22Rv1 (cell line): Measurements from ENCODE around the gene IL27RA.

Experiments used
- H3K27ac ChIP-seq: fragments of 450-650 bp; 2 replicates; pipeline ENCODE4 v1.5.1; 2017
- ZFX ChIP-seq: fragments of 450-650 bp; IDR thresholded peaks from 2 replicates; pipeline ENCODE4 v1.6.1; 2017; ENCODE audit warnings: antibody characterized with exemption, borderline replicate concordance
- TF ChIP-seq, protein P1 (sequence below): fragments of 450-650 bp; IDR thresholded peaks from 2 replicates; pipeline ENCODE4 v1.5.1; 2017; ENCODE audit warnings: mild to moderate bottlenecking

The IL27RA gene

DNA sequence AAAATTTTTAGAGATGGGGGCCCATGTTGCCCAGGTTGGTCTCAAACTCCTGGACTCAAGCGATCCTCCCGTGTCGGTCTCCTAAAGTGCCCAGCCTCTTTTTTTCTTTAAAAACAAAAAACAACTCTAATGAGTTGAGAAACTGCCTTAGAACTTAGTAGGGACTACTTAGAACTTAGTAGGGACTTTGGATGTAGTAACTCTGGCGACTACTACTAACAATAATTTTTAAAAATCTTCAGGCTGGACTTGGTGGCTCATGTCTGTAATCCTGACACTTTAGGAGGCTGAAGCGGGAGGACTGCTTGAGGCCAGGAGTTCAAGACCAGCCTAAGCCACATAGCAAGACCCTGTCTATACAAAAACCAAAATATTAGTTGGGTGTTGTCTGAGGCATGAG lies 54.5 kb downstream of the IL27RA start:
- peak overlapping the region; percentile 90; the same call in 1 of the 2 replicates for H3K27ac ChIP-seq
- TF ChIP-seq, protein P1, sequence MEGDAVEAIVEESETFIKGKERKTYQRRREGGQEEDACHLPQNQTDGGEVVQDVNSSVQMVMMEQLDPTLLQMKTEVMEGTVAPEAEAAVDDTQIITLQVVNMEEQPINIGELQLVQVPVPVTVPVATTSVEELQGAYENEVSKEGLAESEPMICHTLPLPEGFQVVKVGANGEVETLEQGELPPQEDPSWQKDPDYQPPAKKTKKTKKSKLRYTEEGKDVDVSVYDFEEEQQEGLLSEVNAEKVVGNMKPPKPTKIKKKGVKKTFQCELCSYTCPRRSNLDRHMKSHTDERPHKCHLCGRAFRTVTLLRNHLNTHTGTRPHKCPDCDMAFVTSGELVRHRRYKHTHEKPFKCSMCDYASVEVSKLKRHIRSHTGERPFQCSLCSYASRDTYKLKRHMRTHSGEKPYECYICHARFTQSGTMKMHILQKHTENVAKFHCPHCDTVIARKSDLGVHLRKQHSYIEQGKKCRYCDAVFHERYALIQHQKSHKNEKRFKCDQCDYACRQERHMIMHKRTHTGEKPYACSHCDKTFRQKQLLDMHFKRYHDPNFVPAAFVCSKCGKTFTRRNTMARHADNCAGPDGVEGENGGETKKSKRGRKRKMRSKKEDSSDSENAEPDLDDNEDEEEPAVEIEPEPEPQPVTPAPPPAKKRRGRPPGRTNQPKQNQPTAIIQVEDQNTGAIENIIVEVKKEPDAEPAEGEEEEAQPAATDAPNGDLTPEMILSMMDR: no peak
- TF ChIP-seq ZFX: no peak

DNA sequence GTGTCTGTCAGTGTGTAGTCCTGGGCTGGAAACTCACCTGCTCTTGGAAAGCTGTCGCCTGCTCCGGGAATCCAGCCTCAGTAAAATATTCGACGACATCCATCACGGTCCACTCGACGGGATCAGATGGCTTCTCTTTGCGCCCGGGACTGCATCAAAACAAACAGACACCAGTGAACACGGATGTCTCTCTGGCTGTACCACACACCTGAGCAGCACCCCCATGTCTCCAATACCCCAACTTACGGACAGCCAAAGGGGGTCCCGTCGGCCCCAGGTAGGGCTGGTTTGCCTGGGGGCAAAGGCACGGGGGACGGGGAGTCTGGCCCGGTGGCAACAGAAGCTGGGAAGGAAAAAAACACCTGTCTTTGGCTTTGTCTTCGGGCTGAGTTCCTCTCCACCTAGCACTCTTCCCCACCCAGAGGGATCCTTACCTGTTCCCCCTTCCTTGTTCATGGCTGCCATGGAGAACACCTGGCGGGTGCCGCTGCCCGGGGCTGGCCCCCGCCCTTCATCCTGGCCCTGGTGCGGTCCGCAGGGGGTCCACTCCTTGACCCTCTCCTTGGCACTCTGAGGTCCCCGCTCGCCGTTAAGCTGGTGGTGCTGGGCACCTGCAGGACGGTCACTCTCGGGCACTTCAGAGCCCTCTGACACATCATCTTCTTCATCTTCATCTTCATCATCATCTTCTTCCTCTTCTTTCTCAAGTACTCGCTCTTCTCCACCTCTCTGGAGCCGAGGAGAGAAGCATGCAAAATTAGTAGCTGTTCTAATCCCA lies 57.3 kb downstream of the IL27RA start:
- TF ChIP-seq, protein P1: no peak
- no peak for TF ChIP-seq ZFX
- H3K27ac ChIP-seq: peak overlapping the region; percentile 90

DNA sequence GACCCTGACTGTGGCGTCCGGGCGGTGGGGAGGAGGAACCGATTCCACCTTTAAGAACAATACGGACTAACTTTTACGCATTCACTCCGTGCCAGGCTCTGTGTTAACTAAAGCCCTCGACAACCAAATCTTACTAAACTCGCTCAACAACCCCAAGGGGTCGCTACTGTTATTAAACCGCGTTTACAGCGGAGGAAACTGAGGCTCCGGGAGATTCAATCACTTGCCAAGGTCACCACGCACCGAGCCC lies 57.8 kb downstream of the IL27RA start:
- peak overlapping the region; percentile 90 for H3K27ac ChIP-seq

DNA sequence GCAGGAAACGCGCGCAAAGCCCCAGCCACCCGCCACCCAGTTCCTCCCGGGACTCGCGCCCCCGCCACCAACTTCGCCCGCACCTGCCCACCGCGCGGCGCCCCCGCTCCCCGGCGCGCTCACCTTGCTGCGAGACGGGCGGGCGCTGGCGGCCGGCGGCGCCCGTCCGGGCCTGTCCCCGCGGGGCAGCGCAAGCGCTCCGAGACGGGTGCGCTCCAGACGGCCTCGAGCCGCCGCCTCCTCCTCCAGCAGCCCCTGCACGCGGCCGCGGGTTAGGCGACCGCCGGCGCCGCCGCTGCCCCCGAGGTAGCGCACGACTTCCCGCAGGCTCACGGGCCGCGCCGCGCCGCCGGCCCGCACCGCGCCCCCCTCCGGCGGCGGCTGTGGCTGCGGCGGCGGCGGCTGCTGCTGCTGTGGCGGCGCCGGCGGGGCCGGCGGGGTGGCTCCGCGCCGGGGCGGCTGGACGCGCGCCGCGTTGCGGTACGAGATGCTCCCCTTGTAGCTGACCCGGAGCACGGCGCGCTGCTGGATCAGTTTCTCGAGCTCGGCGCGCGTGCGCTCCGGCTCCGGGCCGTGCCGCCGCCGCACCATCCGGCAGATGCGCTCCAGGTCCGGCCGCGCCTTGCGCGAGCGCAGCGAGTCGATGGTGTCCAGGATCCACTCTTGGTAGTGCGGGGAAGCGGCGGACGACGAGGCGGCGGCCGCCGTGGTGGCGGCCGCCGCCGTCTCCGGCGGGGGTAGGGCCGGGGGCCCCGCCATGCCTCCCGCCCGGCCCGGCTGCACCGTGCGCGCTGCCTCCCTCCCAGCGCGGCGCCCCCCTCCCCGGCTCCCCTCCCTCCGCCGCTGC lies 58.3 kb downstream of the IL27RA start:
- H3K27ac ChIP-seq: peak overlapping the region; percentile 90

More for the DNA sequence above, 57.8 kb downstream of the IL27RA start:
- no peak for TF ChIP-seq ZFX
- TF ChIP-seq, protein P1: no peak

DNA sequence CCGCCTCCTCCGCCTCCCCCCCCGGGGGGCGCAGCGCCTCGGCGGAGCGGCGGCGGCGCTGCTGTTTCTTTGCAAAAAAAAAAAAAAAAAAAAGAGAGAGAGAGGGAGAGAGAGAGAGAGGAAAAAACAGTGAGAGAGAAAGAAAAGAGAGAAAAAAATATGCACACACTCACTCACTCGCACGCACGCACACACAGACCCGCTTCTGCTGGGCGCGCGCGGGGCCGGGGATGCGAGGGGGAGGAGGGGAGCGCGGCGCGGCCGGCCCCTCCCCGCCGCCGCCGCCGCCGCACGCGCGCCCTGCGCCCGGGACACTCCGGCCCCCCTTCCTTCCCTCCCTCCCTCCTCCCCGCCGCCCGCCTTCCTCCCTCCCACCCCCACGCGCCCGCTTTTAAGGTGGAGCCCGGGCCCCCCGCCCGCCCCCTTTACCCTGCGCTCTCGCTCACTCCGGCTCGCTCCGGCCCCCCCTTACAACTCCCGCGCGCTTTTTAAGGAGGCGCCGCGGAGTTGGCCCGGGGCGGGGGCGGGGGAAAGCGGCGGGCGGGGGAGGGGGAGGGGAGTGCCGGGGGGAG lies 59.0 kb downstream of the IL27RA start, which contains the start of gene SAMD1:
Gene SAMD1, minus strand, starts transcription at position 243 of the 572 bp plus-strand sequence.
- H3K27ac ChIP-seq: peak within 1 kb of the TSS; percentile 90
- TF ChIP-seq, protein P1: no peak
- no peak for TF ChIP-seq ZFX

More for the DNA sequence above, 58.3 kb downstream of the IL27RA start:
- TF ChIP-seq, protein P1: peak; percentile 46; the same call in 1 of the 2 replicates
- no peak for TF ChIP-seq ZFX

DNA sequence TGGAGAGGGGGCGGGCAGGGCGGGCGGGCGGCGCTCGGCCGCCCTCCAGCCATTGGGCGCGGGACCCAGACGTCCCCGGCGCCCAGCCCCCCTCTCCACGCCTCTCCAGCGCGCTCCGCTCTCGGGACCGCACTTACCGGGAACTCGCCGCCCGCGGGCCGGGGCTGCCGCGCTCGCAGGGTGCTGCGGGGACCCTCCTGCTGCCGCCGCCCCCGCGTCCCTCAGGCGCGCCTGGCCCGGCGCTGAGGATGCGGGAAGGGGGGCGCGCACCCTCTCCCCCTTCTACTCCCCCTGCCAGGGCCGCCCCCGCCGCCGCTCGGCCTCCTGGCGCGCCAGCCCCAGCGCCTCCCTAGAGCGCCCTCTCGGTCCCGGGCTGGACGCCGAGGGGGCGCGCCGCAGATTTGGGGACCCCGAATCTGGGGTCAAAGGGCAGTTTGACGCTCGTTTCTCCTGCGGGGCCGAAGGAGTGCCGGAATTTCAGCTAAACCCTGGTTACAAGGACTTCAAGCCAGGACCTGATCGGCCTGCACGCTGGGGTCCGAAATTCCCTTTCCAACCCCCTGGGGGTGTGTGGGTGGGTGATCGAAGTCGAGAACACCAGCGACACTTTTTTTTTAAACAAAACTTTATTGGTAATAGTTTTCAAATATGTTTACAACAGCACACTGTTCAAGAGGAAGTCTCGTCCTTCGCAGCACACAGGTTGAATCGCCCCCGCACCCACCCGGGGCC lies 59.7 kb downstream of the IL27RA start:
- peak overlapping the region; percentile 90 for H3K27ac ChIP-seq
- TF ChIP-seq, protein P1: peak; percentile 46
- no peak for TF ChIP-seq ZFX
